PC-9 (cell line): ENCODE results near the gene TNFRSF1B. TPM values are rescaled to one million over a fixed set of nuclear protein-coding genes. Genes with fewer than 3 reads are reported as not detected.

Experiments
- BruUV-seq: library from RNA; stranded (reverse); fragments of 400-500 nt; replicated peaks from 2 replicates; lab custom pipeline; 2021; lab: Mats Ljungman, UMichigan
- CTCF ChIA-PET: fragments of 300-600 bp; sonication (Branson Sonifier 250); formaldehyde crosslinking; loops from one replicate; lab custom pipeline; 2022; ENCODE audit warnings: antibody characterized with exemption; lab: Charles Lee
- POLR2A ChIA-PET: fragments of 300-600 bp; sonication (Branson Sonifier 250); formaldehyde crosslinking; loops from one replicate; lab custom pipeline; 2022; ENCODE audit warnings: antibody characterized with exemption; ENCODE audit not compliant: unreplicated experiment; lab: Charles Lee
- DNase-seq, 2 experiments: peaks; one replicate each; pipeline versions ENCODE4 v3.0.0 to v3.0.0-alpha.2; 2015 to 2022; ENCODE audit warnings: mixed read lengths in 1 of 2
- H2AFZ ChIP-seq: fragments of 200-600 bp; sonication (generic); 2 replicates; pipeline ENCODE4 v1.8.1; 2017; ENCODE audit warnings: antibody characterized with exemption
- H3F3A ChIP-seq: fragments of 200-600 bp; sonication (generic); 2 replicates; pipeline ENCODE4 v1.8.1; 2017; ENCODE audit warnings: antibody characterized with exemption, mild to moderate bottlenecking, low read depth; ENCODE audit not compliant: insufficient read depth
- H3K27ac ChIP-seq: fragments of 200-600 bp; sonication (generic); 2 replicates; pipeline ENCODE4 v1.6.1; 2016; ENCODE audit warnings: mixed run types
- H3K27me3 ChIP-seq: fragments of 200-600 bp; sonication (generic); 2 replicates; pipeline ENCODE4 v1.6.1; 2016; ENCODE audit warnings: low read depth, mixed run types; ENCODE audit not compliant: insufficient read depth
- H3K36me3 ChIP-seq: fragments of 200-600 bp; sonication (generic); 2 replicates; pipeline ENCODE4 v1.6.1; 2016; ENCODE audit warnings: low read depth, mixed run types
- H3K4me1 ChIP-seq: fragments of 200-600 bp; sonication (generic); replicated peaks from 2 replicates; pipeline ENCODE4 v1.6.1; 2016; ENCODE audit warnings: mixed run types; ENCODE audit not compliant: insufficient read depth
- H3K4me2 ChIP-seq: fragments of 200-600 bp; sonication (generic); 2 replicates; pipeline ENCODE4 v1.6.1; 2017; ENCODE audit warnings: mixed run types
- H3K4me3 ChIP-seq: fragments of 200-600 bp; sonication (generic); 2 replicates; pipeline ENCODE4 v1.6.1; 2016; ENCODE audit warnings: mixed run types
- H3K79me2 ChIP-seq: fragments of 200-600 bp; sonication (generic); 2 replicates; pipeline ENCODE4 v1.6.1; 2017; ENCODE audit warnings: low read depth, mixed run types
- H3K9me2 ChIP-seq: fragments of 200-600 bp; sonication (generic); 2 replicates; pipeline ENCODE4 v1.8.1; 2017; ENCODE audit warnings: mild to moderate bottlenecking; ENCODE audit not compliant: insufficient read depth
- H3K9me3 ChIP-seq: fragments of 200-600 bp; sonication (generic); 2 replicates; pipeline ENCODE4 v1.8.1; 2016; ENCODE audit warnings: low read depth; ENCODE audit not compliant: insufficient read depth
- H4K20me1 ChIP-seq: fragments of 200-600 bp; sonication (generic); 2 replicates; pipeline ENCODE4 v1.8.1; 2017; ENCODE audit not compliant: insufficient read depth
- EZH2 ChIP-seq: fragments of 200-600 bp; sonication (generic); IDR thresholded peaks from 2 replicates; pipeline ENCODE4 v1.8.0; 2017; ENCODE audit warnings: antibody characterized with exemption, low read depth
- intact Hi-C: fragments of 100-400 bp; cut with micrococcal nuclease; formaldehyde crosslinking; loops from one replicate; pipeline ENCODE4 v1.10.0; 2022; ENCODE audit not compliant: unreplicated experiment
- total RNA-seq: library from RNA; stranded (reverse); gene quantifications from 2 replicates; pipeline ENCODE4 v1.2.3, GENCODE V29; 2021
- TF ChIP-seq, protein P1 (sequence below): fragments of 200-600 bp; sonication (generic); conservative IDR thresholded peaks from 2 replicates; pipeline ENCODE4 v1.6.1; 2017; ENCODE audit warnings: mixed run types, antibody characterized with exemption, mild to moderate bottlenecking, moderate library complexity

Gene TNFRSF1B
- total RNA-seq, 1 experiment from 2014 or later: 2.7 TPM

- Histone ChIP-seq H3K79me2 (no peaks in the 10 kb centered on the region), H2AFZ (no peak overlapping the region), H3K4me2 (no peak overlapping the region), H3K27ac (no peak overlapping the region), H3K27me3 (no peaks in the 10 kb centered on the region), H4K20me1 (no peaks in the 10 kb centered on the region), H3K9me2 (no peaks in the 10 kb centered on the region), H3K4me1 (no peaks in the 10 kb centered on the region), H3K9me3 (no peaks in the 10 kb centered on the region), H3F3A (no peaks in the 10 kb centered on the region), H3K4me3 (no peak overlapping the region), H3K36me3 (no peaks in the 10 kb centered on the region; the same call in 1 of the 2 replicates)
- CTCF ChIA-PET: no interaction called here
- intact Hi-C loops: no loop called here
- no TSS peak for BruUV-seq
- POLR2A ChIA-PET: no interaction called here
- TF ChIP-seq EZH2: no peak
- TF ChIP-seq, protein P1, sequence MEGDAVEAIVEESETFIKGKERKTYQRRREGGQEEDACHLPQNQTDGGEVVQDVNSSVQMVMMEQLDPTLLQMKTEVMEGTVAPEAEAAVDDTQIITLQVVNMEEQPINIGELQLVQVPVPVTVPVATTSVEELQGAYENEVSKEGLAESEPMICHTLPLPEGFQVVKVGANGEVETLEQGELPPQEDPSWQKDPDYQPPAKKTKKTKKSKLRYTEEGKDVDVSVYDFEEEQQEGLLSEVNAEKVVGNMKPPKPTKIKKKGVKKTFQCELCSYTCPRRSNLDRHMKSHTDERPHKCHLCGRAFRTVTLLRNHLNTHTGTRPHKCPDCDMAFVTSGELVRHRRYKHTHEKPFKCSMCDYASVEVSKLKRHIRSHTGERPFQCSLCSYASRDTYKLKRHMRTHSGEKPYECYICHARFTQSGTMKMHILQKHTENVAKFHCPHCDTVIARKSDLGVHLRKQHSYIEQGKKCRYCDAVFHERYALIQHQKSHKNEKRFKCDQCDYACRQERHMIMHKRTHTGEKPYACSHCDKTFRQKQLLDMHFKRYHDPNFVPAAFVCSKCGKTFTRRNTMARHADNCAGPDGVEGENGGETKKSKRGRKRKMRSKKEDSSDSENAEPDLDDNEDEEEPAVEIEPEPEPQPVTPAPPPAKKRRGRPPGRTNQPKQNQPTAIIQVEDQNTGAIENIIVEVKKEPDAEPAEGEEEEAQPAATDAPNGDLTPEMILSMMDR: no peak
- no peak for DNase-seq
Observed at GRCh38 chr1:12244585-12244984, 77.8 kb downstream of the TNFRSF1B start.

DNA sequence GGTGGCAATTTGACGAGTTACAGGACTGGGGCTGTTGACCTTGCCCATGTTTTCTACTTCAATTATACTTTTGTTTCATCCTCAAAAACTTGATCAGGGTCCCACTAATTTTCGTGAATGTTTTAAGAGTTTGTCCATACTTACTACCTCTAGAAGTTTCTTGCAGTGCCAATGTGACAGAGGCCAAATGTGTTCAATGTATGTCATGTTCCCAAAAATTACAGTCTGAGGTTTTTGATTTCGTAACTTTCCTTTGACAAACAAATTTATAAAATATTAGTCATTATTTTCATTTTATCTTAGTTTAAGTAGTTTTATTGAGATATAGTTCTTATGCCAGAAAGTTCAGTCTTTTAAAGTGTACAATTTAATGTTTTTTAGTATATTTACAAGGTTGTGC, 78.3 kb downstream of the TNFRSF1B start:
- H3K27ac ChIP-seq: no peak overlapping the region
- CTCF ChIA-PET: no interaction called here

GRCh38 chr1:12245733-12246132, 78.9 kb downstream of the TNFRSF1B start:
- Histone ChIP-seq H3K36me3 (no peaks in the 10 kb centered on the region; the same call in 1 of the 2 replicates), H3F3A (no peaks in the 10 kb centered on the region), H3K4me2 (no peak overlapping the region), H3K79me2 (no peaks in the 10 kb centered on the region), H3K27ac (no peak overlapping the region), H3K9me2 (no peaks in the 10 kb centered on the region), H3K27me3 (no peaks in the 10 kb centered on the region), H3K4me3 (no peak overlapping the region), H3K9me3 (no peaks in the 10 kb centered on the region), H3K4me1 (no peaks in the 10 kb centered on the region), H4K20me1 (no peaks in the 10 kb centered on the region), H2AFZ (no peak overlapping the region)
- ChIA-PET CTCF (interaction anchor here (0.5 kb wide), 1 partner anchor 413 kb away, joined by 3 read pairs; no protein-coding TSS in a partner anchor), POLR2A (interaction anchor here (0.8 kb wide), 1 partner anchor 608 kb away, joined by 7 read pairs; no protein-coding TSS in a partner anchor)
- no peak for DNase-seq
- no TSS peak for BruUV-seq
- no peak for TF ChIP-seq EZH2
- TF ChIP-seq, protein P1: no peak
- intact Hi-C loops: no loop called here

More for the DNA sequence above, 78.3 kb downstream of the TNFRSF1B start:
- DNase-seq: no peak
- Histone ChIP-seq H3K4me1 (no peaks in the 10 kb centered on the region), H4K20me1 (no peaks in the 10 kb centered on the region), H3K9me2 (no peaks in the 10 kb centered on the region), H3K4me2 (no peak overlapping the region), H3K9me3 (no peaks in the 10 kb centered on the region), H3K36me3 (no peaks in the 10 kb centered on the region; the same call in 1 of the 2 replicates), H3K79me2 (no peaks in the 10 kb centered on the region), H3K4me3 (no peak overlapping the region), H3K27me3 (no peaks in the 10 kb centered on the region), H3F3A (no peaks in the 10 kb centered on the region), H2AFZ (no peak overlapping the region)
- POLR2A ChIA-PET: no interaction called here
- intact Hi-C loops: no loop called here
- no TSS peak for BruUV-seq
- TF ChIP-seq EZH2: no peak
- TF ChIP-seq, protein P1: no peak
